GM12878 (cell line): ENCODE measurements around the gene MAPK13. TPM values are rescaled to one million over a fixed set of nuclear protein-coding genes. Genes with fewer than 3 reads are reported as not detected.

Experiments
- ATF7 ChIP-seq: fragments of 450-650 bp; IDR thresholded peaks from 2 replicates; pipeline ENCODE4 v1.6.1; 2016; ENCODE audit warnings: low read depth, mild to moderate bottlenecking
- BHLHE40 ChIP-seq, 2 experiments: fragments of 450-650 bp in 1 of 2; IDR thresholded peaks; 2 replicates each; pipeline ENCODE4 v1.6.1; 2011 to 2017; ENCODE audit warnings: low read depth in 2 of 2, borderline replicate concordance in 1 of 2, improper control_type of control experiment in 1 of 2, low read length in 1 of 2, mild to moderate bottlenecking in 1 of 2
- CBX3 ChIP-seq: fragments of 200-600 bp; sonication (generic); IDR thresholded peaks from 2 replicates; pipeline ENCODE4 v1.6.1; 2016; ENCODE audit warnings: low read depth, borderline replicate concordance
- EED ChIP-seq: sonication (generic); IDR thresholded peaks from 2 replicates; pipeline ENCODE4 v1.6.1; 2016; ENCODE audit warnings: antibody characterized with exemption, low read depth
- EGR1 ChIP-seq, 2 experiments: IDR thresholded peaks; 1 replicate in 1 of 2; 2 replicates in 1 of 2; pipeline ENCODE4 v1.6.1; 2011 to 2012; ENCODE audit warnings: low read depth in 2 of 2, low read length in 2 of 2, borderline replicate concordance in 1 of 2, mild to moderate bottlenecking in 1 of 2, moderate library complexity in 1 of 2
- HDAC6 ChIP-seq: fragments of 200-600 bp; sonication (generic); IDR thresholded peaks from one replicate; pipeline ENCODE4 v1.8.0; 2017; ENCODE audit warnings: antibody characterized with exemption; ENCODE audit not compliant: unreplicated experiment
- IKZF2 ChIP-seq, 2 experiments: fragments of 450-650 bp; IDR thresholded peaks; 2 replicates each; pipeline ENCODE4 v1.6.1; 2017; ENCODE audit warnings: mild to moderate bottlenecking in 2 of 2, moderate library complexity in 2 of 2
- KLF5 ChIP-seq: fragments of 450-650 bp; IDR thresholded peaks from 2 replicates; pipeline ENCODE4 v1.6.1; 2014; ENCODE audit warnings: mild to moderate bottlenecking; ENCODE audit not compliant: partially characterized antibody
- MEF2A ChIP-seq: IDR thresholded peaks from 2 replicates; pipeline ENCODE4 v1.6.1; 2011; ENCODE audit warnings: low read depth, mild to moderate bottlenecking, low read length, moderate library complexity; ENCODE audit not compliant: insufficient read depth
- NFXL1 ChIP-seq: fragments of 450-650 bp; IDR thresholded peaks from 2 replicates; pipeline ENCODE4 v1.6.1; 2017; ENCODE audit warnings: antibody characterized with exemption, mild to moderate bottlenecking, borderline replicate concordance
- NFYB ChIP-seq: IDR thresholded peaks from 2 replicates; pipeline ENCODE4 v1.6.1; 2011; ENCODE audit warnings: low read depth, mild to moderate bottlenecking, low read length, improper control_type of control experiment, moderate library complexity; ENCODE audit not compliant: insufficient read depth
- PML ChIP-seq: IDR thresholded peaks from 2 replicates; pipeline ENCODE4 v1.6.1; 2012; ENCODE audit warnings: low read length, inconsistent platforms
- POLR2AphosphoS2 ChIP-seq: IDR thresholded peaks from 2 replicates; pipeline ENCODE4 v1.6.1; 2011; ENCODE audit warnings: low read depth, mild to moderate bottlenecking, low read length, improper control_type of control experiment, moderate library complexity
- RB1 ChIP-seq: fragments of 450-650 bp; formaldehyde crosslinking; IDR thresholded peaks from 2 replicates; pipeline ENCODE4 v1.6.1; 2017; ENCODE audit warnings: mild to moderate bottlenecking, borderline replicate concordance
- RCOR1 ChIP-seq: conservative IDR thresholded peaks from 2 replicates; pipeline ENCODE4 v1.6.1; 2012; ENCODE audit warnings: low read depth, low read length, improper control_type of control experiment
- ZNF207 ChIP-seq: fragments of 450-650 bp; IDR thresholded peaks from 2 replicates; pipeline ENCODE4 v1.6.1; 2014; ENCODE audit warnings: antibody characterized with exemption, mild to moderate bottlenecking, borderline replicate concordance
- ZNF274 ChIP-seq: IDR thresholded peaks from one replicate; pipeline ENCODE4 v1.8.0; 2011; ENCODE audit not compliant: insufficient read length, insufficient read depth
- polyA plus RNA-seq, 11 experiments: library from polyadenylated mRNA; depleted of rRNA in 4 of 11; unstranded in 6 of 11; stranded (reverse) in 5 of 11; fragments of >200 nt; fragmentation: Nextera tagmentation in 4 of 11; fragmentation: Illumina TruSeq in 1 of 11; extraction: Ambion mirVana in 4 of 11; extraction: Trizol in 1 of 11; gene quantifications; 1 replicate in 1 of 11; 2 replicates in 10 of 11; pipeline versions ENCODE4 v1.2.1 to v1.2.3, GENCODE V29; 2011 to 2016; ENCODE audit warnings: inconsistent platforms in 2 of 11, missing spikeins in 2 of 11, low read depth in 1 of 11
- total RNA-seq, 4 experiments: library from RNA; depleted of rRNA in 3 of 4; stranded (reverse); fragments of >200 nt in 3 of 4; fragmentation: Illumina TruSeq in 1 of 4; extraction: Trizol in 1 of 4; gene quantifications; 2 replicates each; pipeline versions ENCODE4 v1.2.1 to v1.2.3, GENCODE V29; 2013 to 2021
- TF ChIP-seq, protein P1 (sequence below): fragments of 450-650 bp; IDR thresholded peaks from 2 replicates; pipeline ENCODE4 v1.6.1; 2016; ENCODE audit warnings: mild to moderate bottlenecking
- TF ChIP-seq, protein P2 (sequence below): fragments of 450-650 bp; IDR thresholded peaks from 2 replicates; pipeline ENCODE4 v1.6.1; 2017; ENCODE audit warnings: borderline replicate concordance
- TF ChIP-seq, protein P3 (sequence below): fragments of 450-650 bp; IDR thresholded peaks from 2 replicates; pipeline ENCODE4 v1.6.1; 2017; ENCODE audit warnings: low read depth, mild to moderate bottlenecking, moderate library complexity
- TF ChIP-seq, protein P4 (sequence below): IDR thresholded peaks from 2 replicates; pipeline ENCODE4 v1.6.1; 2012; ENCODE audit warnings: low read depth, low read length, improper control_type of control experiment
- TF ChIP-seq, protein P5 (sequence below): fragments of 450-650 bp; IDR thresholded peaks from 2 replicates; pipeline ENCODE4 v1.6.1; 2017; ENCODE audit warnings: mild to moderate bottlenecking

The MAPK13 gene
- total and polyA plus RNA-seq, 10 of the 15 experiments (the other 5 are each of a cell fraction or from before 2014, with no cell fraction given), result 1.8 to 48.0 (median 37.5) TPM

DNA sequence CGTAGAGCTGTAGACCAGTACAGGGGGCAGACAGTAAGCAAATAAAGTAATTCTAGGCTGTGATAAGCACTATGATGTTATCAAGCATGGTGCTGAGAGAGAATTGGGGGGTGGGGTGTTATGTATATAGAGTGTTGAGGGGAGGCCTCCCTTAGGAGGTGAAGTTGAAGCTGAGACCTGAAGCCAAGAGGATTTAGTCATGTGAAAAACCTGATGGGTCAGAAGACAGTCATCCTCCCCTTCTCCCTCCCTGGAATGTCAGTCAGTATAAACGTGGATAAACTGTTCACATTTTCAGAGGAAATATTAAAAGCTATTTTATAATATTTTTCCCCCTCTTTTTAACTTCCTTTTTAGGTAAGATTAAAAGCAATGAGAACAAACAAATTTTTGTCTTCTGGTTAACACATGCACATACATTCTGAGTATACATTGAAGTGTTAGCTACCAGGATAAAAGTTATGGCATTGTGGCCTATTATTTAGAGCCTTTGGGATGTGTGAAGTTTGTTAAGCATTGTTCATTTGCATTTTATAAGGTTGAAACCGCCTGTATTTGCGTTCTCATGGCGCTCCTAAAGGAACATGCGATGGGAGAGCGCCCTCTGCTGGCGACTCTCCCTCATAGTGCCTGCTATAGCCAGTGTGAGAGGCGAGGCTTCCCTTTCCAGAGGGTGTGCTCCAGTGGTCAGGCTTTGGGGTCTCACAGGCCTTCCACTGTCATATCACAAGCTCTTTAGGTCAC is 35.4 kb upstream of the MAPK13 start (continued):
- TF ChIP-seq, protein P1, sequence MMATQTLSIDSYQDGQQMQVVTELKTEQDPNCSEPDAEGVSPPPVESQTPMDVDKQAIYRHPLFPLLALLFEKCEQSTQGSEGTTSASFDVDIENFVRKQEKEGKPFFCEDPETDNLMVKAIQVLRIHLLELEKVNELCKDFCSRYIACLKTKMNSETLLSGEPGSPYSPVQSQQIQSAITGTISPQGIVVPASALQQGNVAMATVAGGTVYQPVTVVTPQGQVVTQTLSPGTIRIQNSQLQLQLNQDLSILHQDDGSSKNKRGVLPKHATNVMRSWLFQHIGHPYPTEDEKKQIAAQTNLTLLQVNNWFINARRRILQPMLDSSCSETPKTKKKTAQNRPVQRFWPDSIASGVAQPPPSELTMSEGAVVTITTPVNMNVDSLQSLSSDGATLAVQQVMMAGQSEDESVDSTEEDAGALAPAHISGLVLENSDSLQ, result no peak
- TF ChIP-seq KLF5 (no peak), RCOR1 (no peak), IKZF2 (IDR thresholded peaks at IDR 0.05) (peak in 1 of 2 experiments; percentile 29; a peak in 1 of 4 replicates), CBX3 (no peak), HDAC6 (no peak), NFYB (no peak), NFXL1 (no peak), RB1 (peak; percentile 43; the same call in 1 of the 2 replicates), POLR2AphosphoS2 (no peak), EED (no peak), EGR1 (IDR thresholded peaks at IDR 0.05; ENCODE audit: borderline replicate concordance in 1 of 2, low read depth in 2 of 2, low read length in 2 of 2) (no peak), BHLHE40 (IDR thresholded peaks at IDR 0.05; ENCODE audit: borderline replicate concordance in 1 of 2, low read depth in 2 of 2, low read length in 1 of 2) (no peak), ZNF274 (no peak), MEF2A (0 out of 2 replicates have a peak, but pooled peaks have one; percentile 24), PML (no peak), ATF7 (no peak), ZNF207 (no peak)
- TF ChIP-seq, protein P2, sequence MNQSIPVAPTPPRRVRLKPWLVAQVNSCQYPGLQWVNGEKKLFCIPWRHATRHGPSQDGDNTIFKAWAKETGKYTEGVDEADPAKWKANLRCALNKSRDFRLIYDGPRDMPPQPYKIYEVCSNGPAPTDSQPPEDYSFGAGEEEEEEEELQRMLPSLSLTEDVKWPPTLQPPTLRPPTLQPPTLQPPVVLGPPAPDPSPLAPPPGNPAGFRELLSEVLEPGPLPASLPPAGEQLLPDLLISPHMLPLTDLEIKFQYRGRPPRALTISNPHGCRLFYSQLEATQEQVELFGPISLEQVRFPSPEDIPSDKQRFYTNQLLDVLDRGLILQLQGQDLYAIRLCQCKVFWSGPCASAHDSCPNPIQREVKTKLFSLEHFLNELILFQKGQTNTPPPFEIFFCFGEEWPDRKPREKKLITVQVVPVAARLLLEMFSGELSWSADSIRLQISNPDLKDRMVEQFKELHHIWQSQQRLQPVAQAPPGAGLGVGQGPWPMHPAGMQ, result no peak
- TF ChIP-seq, protein P3, sequence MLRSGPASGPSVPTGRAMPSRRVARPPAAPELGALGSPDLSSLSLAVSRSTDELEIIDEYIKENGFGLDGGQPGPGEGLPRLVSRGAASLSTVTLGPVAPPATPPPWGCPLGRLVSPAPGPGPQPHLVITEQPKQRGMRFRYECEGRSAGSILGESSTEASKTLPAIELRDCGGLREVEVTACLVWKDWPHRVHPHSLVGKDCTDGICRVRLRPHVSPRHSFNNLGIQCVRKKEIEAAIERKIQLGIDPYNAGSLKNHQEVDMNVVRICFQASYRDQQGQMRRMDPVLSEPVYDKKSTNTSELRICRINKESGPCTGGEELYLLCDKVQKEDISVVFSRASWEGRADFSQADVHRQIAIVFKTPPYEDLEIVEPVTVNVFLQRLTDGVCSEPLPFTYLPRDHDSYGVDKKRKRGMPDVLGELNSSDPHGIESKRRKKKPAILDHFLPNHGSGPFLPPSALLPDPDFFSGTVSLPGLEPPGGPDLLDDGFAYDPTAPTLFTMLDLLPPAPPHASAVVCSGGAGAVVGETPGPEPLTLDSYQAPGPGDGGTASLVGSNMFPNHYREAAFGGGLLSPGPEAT, result no peak; the same call in 1 of the 2 replicates
- TF ChIP-seq, protein P4, sequence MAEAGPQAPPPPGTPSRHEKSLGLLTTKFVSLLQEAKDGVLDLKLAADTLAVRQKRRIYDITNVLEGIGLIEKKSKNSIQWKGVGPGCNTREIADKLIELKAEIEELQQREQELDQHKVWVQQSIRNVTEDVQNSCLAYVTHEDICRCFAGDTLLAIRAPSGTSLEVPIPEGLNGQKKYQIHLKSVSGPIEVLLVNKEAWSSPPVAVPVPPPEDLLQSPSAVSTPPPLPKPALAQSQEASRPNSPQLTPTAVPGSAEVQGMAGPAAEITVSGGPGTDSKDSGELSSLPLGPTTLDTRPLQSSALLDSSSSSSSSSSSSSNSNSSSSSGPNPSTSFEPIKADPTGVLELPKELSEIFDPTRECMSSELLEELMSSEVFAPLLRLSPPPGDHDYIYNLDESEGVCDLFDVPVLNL, result no peak
- TF ChIP-seq, protein P5, sequence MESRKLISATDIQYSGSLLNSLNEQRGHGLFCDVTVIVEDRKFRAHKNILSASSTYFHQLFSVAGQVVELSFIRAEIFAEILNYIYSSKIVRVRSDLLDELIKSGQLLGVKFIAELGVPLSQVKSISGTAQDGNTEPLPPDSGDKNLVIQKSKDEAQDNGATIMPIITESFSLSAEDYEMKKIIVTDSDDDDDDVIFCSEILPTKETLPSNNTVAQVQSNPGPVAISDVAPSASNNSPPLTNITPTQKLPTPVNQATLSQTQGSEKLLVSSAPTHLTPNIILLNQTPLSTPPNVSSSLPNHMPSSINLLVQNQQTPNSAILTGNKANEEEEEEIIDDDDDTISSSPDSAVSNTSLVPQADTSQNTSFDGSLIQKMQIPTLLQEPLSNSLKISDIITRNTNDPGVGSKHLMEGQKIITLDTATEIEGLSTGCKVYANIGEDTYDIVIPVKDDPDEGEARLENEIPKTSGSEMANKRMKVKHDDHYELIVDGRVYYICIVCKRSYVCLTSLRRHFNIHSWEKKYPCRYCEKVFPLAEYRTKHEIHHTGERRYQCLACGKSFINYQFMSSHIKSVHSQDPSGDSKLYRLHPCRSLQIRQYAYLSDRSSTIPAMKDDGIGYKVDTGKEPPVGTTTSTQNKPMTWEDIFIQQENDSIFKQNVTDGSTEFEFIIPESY, result no peak
